A172 (cell line): ENCODE data around the gene CLCN5. TPM values are rescaled to one million over a fixed set of nuclear protein-coding genes. Genes with fewer than 3 reads are reported as not detected.

Source experiments
- DNase-seq: peaks from one replicate; pipeline ENCODE4 v3.0.0-alpha.2; 2015; ENCODE audit warnings: low spot score
- total RNA-seq: library from RNA; depleted of rRNA; stranded (reverse); fragments of >200 nt; shearing (Covaris generic); gene quantifications from 2 replicates; pipeline ENCODE4 v1.2.3, GENCODE V29; 2014

The CLCN5 gene
- total RNA-seq, 1 experiment from 2014 or later = 8.6 TPM

DNA sequence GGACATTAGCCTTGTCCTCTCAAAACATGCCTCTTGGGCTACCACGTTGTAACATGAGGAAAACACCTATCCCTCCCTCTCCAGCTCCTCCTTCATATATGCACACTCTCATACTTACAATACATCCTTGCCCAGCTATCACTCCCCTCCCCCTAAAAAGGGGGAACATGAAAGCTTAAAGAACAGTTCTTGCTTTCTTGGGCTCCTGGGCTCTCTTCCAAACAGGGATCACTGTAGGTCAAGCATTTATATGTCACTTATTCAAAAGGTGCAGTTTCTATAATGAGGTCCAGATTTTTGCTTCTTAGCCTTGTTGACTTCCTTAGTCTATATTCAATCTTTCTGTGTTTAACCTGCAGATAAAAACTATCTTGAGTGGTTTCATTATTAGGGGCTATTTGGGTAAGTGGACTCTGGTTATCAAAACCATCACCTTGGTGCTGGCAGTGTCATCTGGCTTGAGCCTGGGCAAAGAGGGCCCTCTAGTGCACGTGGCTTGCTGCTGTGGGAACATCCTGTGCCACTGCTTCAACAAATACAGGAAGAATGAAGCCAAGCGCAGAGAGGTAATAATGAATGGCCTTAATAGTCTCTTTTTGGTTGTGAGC is 159.0 kb downstream of the CLCN5 start:
- DNase-seq = no peak

DNA sequence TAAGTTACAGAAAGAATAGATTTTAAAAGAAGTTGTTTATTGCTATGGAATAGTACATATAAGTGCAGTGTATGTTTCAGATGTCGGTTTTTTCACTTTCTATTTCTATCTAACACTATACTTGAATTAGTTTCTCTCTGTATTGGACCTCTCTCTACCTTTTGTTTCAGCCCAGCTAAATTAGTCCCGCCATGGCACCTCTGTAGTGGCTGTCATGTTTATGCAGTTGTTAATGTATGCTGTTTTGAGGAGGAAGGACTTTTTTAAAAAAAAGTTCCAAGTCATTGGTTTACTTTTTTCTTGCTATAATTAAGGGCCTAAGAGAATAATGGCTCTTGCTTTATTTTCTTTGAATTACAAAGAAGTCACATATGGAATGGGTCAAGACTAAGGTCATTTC is 160.3 kb downstream of the CLCN5 start:
- no peak for DNase-seq

DNA sequence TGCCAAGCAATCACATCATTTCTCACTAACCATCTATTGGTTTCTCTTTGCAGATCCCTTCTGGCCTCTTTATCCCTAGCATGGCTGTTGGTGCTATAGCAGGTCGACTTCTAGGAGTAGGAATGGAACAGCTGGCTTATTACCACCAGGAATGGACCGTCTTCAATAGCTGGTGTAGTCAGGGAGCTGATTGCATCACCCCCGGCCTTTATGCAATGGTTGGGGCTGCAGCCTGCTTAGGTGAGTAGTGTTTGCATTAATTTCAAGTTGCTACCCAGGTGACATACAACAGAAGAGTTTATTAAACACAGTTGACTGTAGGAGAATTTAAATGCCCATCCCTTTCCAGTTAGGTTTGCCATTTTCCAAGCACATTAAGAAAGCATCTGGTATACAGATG is 166.2 kb downstream of the CLCN5 start:
- DNase-seq = no peak

DNA sequence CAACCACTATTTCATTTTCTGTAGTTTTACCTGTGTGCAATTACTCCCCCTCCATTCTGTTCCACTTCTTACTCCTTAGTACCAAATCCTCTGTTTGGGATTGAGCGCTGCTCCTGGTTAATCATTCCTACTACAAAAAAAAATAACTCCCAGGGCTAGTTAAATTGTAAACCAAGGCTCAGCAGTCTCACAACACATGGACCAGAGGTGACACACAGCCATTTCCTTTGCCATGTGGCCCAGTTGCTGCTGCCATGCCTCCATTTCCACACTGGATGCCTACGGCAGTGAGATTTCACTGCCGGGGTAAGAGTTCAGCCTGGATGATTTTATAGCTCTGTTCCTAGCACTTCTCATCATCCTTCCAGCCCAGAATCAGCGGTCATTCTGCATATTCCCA is 171.2 kb downstream of the CLCN5 start:
- no peak for DNase-seq

DNA sequence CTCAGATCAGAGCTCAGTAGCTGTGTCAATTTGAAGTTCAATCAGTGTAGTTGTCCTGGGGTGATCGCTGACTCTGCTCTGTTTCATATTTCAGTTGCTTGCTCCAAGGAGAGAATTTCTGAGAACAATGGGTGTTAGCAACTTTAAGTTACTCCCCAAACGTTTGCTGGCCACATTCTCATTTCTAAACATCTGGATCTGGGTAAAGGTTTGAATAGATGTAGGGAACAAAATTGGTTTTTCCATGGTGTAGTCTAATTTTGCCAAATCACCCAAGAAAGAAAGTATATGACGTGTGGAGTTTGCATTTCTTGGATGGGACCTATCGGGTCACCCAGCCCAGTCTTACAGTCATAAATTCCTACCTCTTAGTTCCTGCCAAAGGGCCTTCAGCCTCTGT is 174.7 kb downstream of the CLCN5 start:
- no peak for DNase-seq

DNA sequence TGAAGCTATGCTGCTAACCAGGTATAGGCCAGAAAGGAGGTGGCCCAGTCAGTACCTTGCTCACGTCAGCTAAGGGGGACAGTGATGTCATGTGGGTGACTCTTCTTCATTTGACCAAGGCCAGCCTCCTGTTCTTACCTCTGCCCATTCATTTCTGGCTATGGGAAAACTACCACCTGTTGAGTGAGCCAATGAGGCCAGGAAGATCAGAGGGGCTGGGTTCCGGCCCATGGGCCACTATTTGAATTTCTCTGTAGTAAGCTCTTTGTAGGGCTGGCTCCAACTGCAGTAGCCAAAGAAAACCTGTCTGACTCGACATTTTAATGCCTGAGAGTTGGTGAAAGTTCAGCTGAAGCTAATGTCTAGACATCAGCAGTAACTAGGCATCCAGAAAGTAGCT is 175.8 kb downstream of the CLCN5 start:
- DNase-seq = no peak

DNA sequence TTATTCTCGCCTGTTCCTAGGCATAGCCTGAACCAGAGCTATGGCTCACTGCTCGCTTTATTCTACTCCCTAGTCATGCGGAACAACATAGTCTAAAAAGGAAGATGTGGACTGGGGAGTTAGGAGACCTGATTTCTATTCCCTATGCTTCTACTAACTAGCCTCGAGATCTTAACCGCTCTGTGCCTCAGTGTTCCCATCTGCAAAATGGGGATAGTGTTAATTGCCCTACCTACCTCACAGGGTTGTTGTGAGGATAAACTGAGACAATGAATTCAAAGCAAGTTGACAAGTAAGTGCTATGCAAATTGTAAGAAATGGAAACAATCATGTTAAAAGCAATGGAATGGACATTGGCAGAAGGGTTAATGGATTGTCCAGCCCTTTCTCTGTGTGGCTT is 176.4 kb downstream of the CLCN5 start:
- no peak for DNase-seq

DNA sequence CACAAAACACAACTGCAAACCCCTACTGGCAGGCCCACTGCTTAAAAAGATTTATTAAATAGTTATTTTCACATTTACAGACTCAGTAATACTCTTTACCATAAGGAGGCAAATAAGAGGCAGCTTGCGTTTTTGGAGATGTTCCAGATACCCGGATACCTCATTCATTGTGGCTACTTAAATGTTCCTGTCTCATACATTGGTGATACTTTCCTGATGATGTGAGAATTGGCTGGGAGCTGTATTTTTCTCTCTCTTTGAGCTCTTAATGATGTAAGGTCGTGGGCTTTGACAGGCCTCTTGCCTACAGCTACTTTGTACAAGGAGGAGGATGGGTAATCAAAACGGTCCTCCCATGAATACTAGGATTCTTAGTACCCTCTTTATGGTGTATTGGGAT is 176.9 kb downstream of the CLCN5 start:
- DNase-seq = no peak

DNA sequence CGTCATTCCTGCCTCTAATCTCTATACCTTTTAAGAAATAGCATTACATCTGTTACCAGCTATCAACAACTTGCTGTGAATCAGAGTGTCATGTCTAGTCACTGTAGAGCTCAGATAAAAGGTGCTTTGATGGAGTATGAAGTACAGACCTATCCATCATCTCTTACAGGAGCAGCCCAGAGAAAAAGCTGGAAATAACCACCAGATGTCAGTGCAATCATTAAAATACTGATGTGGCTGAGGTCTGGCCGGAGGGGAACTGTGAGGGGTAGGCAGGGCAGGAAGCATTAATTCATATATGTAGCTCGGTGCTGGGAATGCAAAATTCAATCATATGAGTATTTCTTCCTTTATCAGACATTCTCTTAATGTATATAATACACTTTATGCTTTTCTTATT is 177.8 kb downstream of the CLCN5 start:
- DNase-seq = no peak

DNA sequence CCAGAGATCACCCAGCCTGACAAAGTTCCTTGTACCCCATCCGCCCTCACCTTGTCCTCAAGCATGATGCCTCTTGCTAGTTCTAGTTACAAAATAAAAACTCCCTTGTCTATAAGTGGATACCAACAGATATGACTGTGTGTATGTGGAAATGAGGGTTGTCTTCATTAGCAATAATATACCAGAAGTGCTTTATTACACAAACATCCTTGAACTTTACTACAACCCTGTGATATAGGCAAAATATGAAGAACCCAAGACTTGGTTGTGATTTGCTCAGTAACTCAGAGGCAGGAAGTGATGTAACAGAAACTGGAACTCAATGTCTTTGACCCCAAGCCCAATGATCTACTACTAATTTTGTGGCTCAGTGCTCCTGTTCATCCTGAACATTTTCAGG is 180.8 kb downstream of the CLCN5 start:
- no peak for DNase-seq

DNA sequence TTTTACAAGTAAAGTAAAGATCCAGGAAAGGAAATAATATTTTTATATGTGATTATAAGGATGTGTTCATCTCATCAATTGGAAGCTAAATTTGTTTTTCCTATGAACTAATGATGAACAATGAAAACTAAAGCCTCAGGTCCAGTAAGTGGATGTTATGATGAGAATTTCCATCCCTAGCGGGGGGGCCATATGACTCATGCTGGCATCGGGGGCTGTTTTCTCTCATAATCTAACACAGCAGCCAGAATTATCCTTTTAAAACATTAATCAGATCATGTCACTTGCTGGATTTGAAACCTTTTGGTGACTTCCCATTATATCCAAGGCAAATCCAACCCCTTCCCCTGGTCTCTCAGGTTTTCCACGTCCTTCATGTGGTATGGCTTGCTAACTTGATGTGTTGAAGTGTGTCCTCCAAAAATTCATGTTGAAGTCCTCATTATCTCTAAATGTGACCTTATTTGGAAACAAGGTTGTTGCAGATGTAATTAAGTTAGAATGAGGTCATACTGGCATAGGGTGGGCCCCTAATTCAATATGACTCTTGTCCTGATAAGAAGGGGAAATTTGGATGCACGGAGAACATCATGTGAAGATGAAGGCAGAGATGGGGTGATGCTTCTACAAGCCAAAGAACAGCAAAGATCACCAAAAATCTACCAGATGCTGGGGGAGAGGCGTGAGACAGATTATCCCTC is 181.6 kb downstream of the CLCN5 start:
- DNase-seq = no peak

DNA sequence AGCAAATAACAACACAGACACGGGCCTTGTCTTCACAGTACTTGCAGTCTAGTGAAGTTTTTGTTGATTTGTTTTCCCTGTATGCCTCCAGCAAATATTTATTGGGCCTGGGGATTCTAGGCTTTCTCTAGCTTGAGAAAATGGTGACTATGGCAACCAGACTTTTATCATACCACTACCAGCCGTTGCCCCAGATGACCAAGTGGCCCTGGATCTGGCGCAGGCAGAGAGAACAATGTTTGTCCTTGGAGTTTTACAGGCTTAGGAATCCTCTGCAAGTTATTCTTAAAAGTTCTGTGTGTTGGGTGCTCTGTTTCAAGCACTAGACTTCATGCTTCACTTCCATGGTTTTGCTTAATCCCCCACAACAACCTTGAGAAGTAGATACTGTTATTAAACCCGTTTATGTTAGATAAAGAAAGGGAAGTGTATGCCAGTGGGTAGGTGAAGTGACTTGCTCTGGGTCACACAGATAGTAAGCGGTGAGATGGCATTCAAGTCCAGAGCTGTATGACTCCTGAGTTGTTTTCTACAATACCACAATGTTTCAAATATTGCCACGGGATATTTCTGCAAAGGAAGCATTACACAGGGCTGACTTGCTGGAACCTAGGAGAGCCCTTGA is 183.8 kb downstream of the CLCN5 start:
- DNase-seq = no peak

DNA sequence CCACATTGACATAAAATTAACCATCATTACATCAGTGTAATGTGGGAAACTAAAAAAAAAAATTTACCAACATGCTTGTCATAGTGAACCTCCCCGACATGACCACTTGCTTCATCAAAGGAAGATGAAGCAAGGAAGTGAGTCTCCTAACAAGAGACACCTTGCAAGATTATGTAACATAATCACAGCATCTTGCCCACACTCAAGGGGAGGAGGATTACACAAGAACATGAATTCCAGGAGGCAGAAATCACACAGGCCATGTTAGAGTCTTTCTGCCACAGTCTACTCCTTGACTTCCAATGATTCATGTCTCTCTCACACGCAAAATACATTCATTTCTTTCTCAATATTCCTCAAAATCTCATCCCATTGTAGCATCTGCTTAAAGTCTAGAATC is 185.1 kb downstream of the CLCN5 start:
- DNase-seq = no peak

DNA sequence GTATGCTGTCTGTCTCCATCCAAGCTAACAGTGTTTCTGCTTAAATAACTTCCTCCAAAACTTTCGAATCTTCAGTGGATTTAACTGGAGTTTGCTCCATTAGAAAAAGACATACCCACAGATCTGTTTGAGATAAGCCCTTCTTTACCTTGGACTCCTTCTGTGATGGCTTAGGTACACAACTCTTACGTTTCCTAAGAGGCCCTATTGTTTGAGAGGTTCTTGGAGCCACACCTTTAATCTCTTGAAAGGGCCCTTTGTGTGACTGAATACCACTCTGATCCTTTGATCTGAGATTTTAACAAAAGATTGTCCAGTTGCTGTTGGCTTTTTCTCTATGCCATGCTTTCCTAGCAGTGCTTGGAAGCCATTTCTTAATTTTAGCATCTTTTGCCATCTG is 185.9 kb downstream of the CLCN5 start:
- no peak for DNase-seq

DNA sequence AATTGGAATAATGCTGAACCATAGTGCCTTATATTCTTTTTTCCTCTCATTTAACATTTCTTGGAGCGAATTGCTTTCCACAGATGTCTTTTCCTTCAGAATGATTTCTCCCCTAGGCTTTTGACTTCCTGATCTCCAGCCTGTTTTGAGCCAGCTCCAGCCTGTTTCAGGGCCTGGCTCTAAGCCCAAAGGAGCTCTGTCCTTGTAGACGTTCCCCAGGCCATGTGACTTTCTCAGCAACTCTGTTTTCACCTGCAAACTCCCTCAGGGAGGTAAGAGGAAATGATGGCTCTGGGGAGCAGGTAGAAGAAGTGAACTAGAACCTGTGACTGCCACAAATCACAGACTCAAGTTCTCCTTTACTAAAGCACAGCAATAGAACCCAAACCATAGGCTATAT is 189.3 kb downstream of the CLCN5 start:
- no peak for DNase-seq

DNA sequence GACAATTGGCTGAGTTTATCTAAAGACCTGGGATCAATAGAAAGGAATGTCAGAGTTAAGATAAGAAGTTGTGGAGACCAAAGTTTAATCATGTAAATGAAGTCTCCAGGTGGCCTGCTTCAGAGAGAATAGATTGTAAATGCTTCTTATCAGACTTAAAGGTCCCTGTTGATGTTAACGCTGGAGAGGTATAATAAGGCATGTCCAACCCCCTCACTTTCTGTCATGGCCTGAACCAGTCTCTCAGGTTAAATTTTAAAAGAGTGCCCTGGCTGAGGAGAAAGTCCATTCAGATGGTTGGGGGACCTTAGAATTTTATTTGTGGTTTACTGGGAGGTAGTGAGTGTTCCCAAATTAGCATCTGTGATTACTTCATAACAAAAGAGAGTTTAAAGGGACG is 191.7 kb downstream of the CLCN5 start:
- DNase-seq = no peak

DNA sequence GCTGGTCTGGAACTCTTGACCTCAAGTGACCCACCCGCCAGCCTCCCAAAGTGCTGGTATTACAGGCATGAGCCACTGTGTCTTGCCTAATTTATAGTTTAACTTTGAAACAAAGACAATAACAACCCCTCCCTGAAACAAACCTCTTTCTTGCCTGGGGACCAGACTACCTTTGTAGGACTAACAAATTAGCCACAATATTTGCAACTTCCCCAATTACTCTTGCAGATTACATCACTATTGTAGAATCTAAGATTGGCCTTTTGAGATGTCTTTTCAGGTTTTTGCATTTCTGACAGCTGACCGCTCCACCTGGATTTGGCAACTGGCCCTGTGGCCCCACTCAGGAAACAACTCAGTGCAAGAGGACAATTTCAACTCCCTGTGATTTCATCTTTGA is 193.6 kb downstream of the CLCN5 start:
- no peak for DNase-seq

DNA sequence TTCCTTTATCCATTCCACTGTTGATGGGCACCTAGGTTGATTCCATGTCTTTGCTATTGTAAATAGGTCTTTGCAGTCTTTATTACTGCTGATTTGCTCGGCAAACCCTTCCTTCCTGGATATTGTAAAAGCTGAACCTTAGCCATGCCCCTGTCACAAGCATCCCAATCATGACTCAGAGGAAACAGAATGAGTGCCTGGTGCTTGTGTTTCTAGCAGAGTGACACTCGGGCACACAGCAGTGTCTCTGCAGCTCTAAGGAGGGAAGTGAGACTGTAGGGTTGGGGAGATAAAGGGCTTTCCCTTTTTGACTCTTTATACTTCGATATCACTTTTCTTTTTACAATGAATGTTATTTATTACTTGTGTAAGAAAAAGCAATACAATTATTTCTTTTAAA is 195.1 kb downstream of the CLCN5 start:
- no peak for DNase-seq

DNA sequence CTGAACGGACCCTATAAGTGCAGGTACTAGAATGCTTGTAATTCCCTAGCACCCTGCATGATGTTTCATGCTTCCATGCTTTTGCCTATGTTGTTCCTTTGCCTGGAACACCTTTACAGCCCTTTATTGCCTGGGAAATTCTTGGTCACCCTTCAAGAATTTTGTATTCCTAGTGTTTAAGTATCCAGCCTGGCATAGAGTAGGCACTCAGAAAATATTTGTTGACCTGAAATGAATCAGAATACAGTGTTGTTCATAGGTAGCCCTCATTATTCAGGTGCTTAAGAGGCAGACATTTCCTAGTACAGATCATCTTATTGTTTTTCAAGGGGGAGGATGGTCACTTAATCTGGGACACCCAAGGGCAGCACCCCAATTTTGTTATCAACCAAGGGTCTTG is 203.1 kb downstream of the CLCN5 start:
- DNase-seq = no peak

DNA sequence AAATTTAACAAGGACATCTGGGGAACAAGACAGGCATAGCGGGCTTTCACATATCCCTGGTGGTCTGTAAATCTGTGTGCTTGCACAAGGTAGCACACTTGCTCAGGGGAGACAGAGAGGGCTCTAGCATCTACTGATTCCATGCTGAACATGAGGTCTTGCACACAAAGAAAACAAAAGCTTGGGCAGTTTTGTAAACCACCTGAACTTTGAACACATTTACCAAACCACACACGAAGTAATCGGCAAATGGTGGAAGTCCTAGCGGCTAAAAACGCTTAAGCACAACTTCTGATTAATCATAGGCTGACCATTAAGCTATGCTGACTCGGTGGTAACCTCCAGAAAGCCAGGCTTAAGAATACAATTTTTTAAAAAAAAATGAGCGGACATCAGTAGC is 225.6 kb downstream of the CLCN5 start:
- no peak for DNase-seq
